ENCODE data around the gene CRTC2. TPM values are rescaled to one million over a fixed set of nuclear protein-coding genes. Genes with fewer than 3 reads are reported as not detected.
A peak's percentile ranks its signal among the peaks of the same experiment; 100 is the strongest.

Gene CRTC2
- total and polyA plus RNA-seq, 9 of the 15 experiments (the other 6 are each of a cell fraction or from before 2014, with no cell fraction given): 2.7 to 26.4 (median 10.2) TPM

GRCh38 chr1:153944827-153945117 lies 13.6 kb downstream of the CRTC2 start (continued):
- TF ChIP-seq NR2C1 (IDR thresholded peaks at IDR 0.05) (no peak), NR2C1 (tag; IDR thresholded peaks at IDR 0.05) (no peak), ATF3 (IDR thresholded peaks at IDR 0.05) (no peak), ATF3 (CRISPR knock-in tag; conservative IDR thresholded peaks at IDR 0.05) (0 out of 2 replicates have a peak, but pooled peaks have one; percentile 42), GABPB1 (CRISPR knock-in tag; IDR thresholded peaks at IDR 0.05) (0 out of 2 replicates have a peak, but pooled peaks have one; percentile 28), ZNF277 (CRISPR knock-in tag; IDR thresholded peaks at IDR 0.05; ENCODE audit: borderline replicate concordance) (no peak), NFE2L1 (tag; IDR thresholded peaks at IDR 0.05; ENCODE audit: borderline replicate concordance, low read depth) (no peak), CBFB (CRISPR knock-in tag; IDR thresholded peaks at IDR 0.05) (no peak)

All from K562 (cell line).